SK-N-SH (cell line): ENCODE data around the gene NANOS3. TPM values are rescaled to one million over a fixed set of nuclear protein-coding genes. Genes with fewer than 3 reads are reported as not detected.
A peak's percentile ranks its signal among the peaks of the same experiment; 100 is the strongest.

ENCODE experiments used
- CTCF ChIA-PET: fragments of 300-600, 350-600 bp; formaldehyde crosslinking; extraction: SDS; loops from one replicate; lab custom pipeline; 2021; lab: Yijun Ruan, JAX
- POLR2A ChIA-PET: fragments of 350-600 bp; sonication (Branson Sonifier 250); formaldehyde crosslinking; extraction: SDS; loops from one replicate; lab custom pipeline; 2020; ENCODE audit warnings: antibody characterized with exemption, inconsistent platforms; lab: Yijun Ruan, JAX
- DNase-seq: peaks from one replicate; pipeline ENCODE4 v3.0.0; 2012
- H2AFZ ChIP-seq: fragments of 200-600 bp; sonication (generic); 2 replicates; pipeline ENCODE4 v1.8.1; 2016; ENCODE audit warnings: antibody characterized with exemption, mild to moderate bottlenecking, low read depth
- H3F3A ChIP-seq: fragments of 200-600 bp; sonication (generic); replicated peaks from 2 replicates; pipeline ENCODE3; 2016; ENCODE audit warnings: antibody characterized with exemption, mild to moderate bottlenecking; ENCODE audit not compliant: insufficient read depth
- H3K27ac ChIP-seq, 2 experiments: fragments of 200-500 bp in 1 of 2; fragments of 200-600 bp in 1 of 2; sonication (Bioruptor generic) in 1 of 2; sonication (generic), shearing (Covaris generic) in 1 of 2; 2 replicates each; pipeline versions ENCODE4 v1.5.1 to v1.6.1; 2014 to 2016; ENCODE audit warnings: low read depth in 2 of 2, inconsistent platforms in 1 of 2, low read length in 1 of 2, mild to moderate bottlenecking in 1 of 2, mixed read lengths in 1 of 2
- H3K27me3 ChIP-seq: fragments of 200-600 bp; sonication (generic), shearing (Covaris generic); 2 replicates; pipeline ENCODE4 v1.6.1; 2016; ENCODE audit warnings: mixed run types; ENCODE audit not compliant: insufficient read depth
- H3K36me3 ChIP-seq, 2 experiments: fragments of 200-500 bp in 1 of 2; fragments of 200-600 bp in 1 of 2; sonication (Bioruptor generic) in 1 of 2; sonication (generic) in 1 of 2; replicated peaks in 1 of 2; 2 replicates each; pipeline versions ENCODE3 to v1.5.1; 2014 to 2016; ENCODE audit warnings: low read length in 1 of 2, mild to moderate bottlenecking in 1 of 2; ENCODE audit not compliant: insufficient read depth in 2 of 2, control insufficient read depth in 1 of 2
- H3K4me1 ChIP-seq, 2 experiments: fragments of 200-500 bp in 1 of 2; fragments of 200-600 bp in 1 of 2; sonication (Bioruptor generic) in 1 of 2; sonication (generic), shearing (Covaris generic) in 1 of 2; 2 replicates each; pipeline versions ENCODE4 v1.5.1 to v1.6.1; 2014 to 2016; ENCODE audit warnings: low read depth in 1 of 2, low read length in 1 of 2, mixed run types in 1 of 2; ENCODE audit not compliant: insufficient read depth in 2 of 2, control insufficient read depth in 1 of 2
- H3K4me2 ChIP-seq: fragments of 200-600 bp; sonication (generic), shearing (Covaris generic); 2 replicates; pipeline ENCODE4 v1.6.1; 2017; ENCODE audit warnings: mixed run types
- H3K4me3 ChIP-seq, 2 experiments: fragments of 200-500 bp in 1 of 2; fragments of 200-600 bp in 1 of 2; sonication (Bioruptor generic) in 1 of 2; sonication (generic), shearing (Covaris generic) in 1 of 2; 2 replicates each; pipeline versions ENCODE4 v1.5.1 to v1.8.1; 2014 to 2016; ENCODE audit warnings: low read depth in 2 of 2, inconsistent platforms in 1 of 2, low read length in 1 of 2, mild to moderate bottlenecking in 1 of 2, mixed read lengths in 1 of 2, moderate library complexity in 1 of 2
- H3K79me2 ChIP-seq: fragments of 200-600 bp; sonication (generic); 2 replicates; pipeline ENCODE4 v1.8.1; 2017; ENCODE audit warnings: mild to moderate bottlenecking; ENCODE audit not compliant: insufficient read depth
- H3K9ac ChIP-seq: fragments of 200-600 bp; sonication (generic); 2 replicates; pipeline ENCODE4 v1.6.1; 2017; ENCODE audit warnings: mixed run types
- H3K9me2 ChIP-seq: fragments of 200-600 bp; sonication (generic); 2 replicates; pipeline ENCODE4 v1.6.1; 2017; ENCODE audit warnings: mixed run types
- H3K9me3 ChIP-seq: fragments of 200-600 bp; sonication (generic); 2 replicates; pipeline ENCODE4 v1.6.1; 2017; ENCODE audit warnings: mixed run types, mild to moderate bottlenecking, moderate library complexity
- H4K20me1 ChIP-seq: fragments of 200-600 bp; sonication (generic); 2 replicates; pipeline ENCODE4 v1.6.1; 2017; ENCODE audit warnings: mild to moderate bottlenecking, mixed run types; ENCODE audit not compliant: insufficient read depth
- IRF3 ChIP-seq: fragments of 150-350 bp; IDR thresholded peaks from 2 replicates; pipeline ENCODE4 v1.6.1; 2016; ENCODE audit warnings: mild to moderate bottlenecking, low read depth, low read length
- MAX ChIP-seq: IDR thresholded peaks from 2 replicates; pipeline ENCODE4 v1.4.0; 2012; ENCODE audit warnings: low read depth
- MXI1 ChIP-seq: IDR thresholded peaks from 2 replicates; pipeline ENCODE4 v1.6.1; 2012; ENCODE audit warnings: mild to moderate bottlenecking, low read depth, low read length, improper control_type of control experiment
- POLR2AphosphoS5 ChIP-seq: IDR thresholded peaks from 2 replicates; pipeline ENCODE4 v1.6.1; 2012; ENCODE audit warnings: low read depth, low read length
- RFX5 ChIP-seq: IDR thresholded peaks from 2 replicates; pipeline ENCODE4 v1.6.1; 2012; ENCODE audit warnings: mild to moderate bottlenecking, improper control_type of control experiment, low read length
- RXRA ChIP-seq: IDR thresholded peaks from 2 replicates; pipeline ENCODE4 v1.4.0; 2012; ENCODE audit warnings: low read depth, mild to moderate bottlenecking, borderline replicate concordance
- SMC3 ChIP-seq: IDR thresholded peaks from 2 replicates; pipeline ENCODE4 v1.6.1; 2012; ENCODE audit warnings: low read depth, low read length, improper control_type of control experiment
- YY1 ChIP-seq: IDR thresholded peaks from 2 replicates; pipeline ENCODE4 v1.4.0; 2012; ENCODE audit warnings: low read depth, mild to moderate bottlenecking
- WGBS: methylation state at CpG from one replicate; pipeline ENCODE4 v1.1.6; 2017; ENCODE audit warnings: low lambda C conversion rate; 5-methylcytosine and 5-hydroxymethylcytosine counted together
- polyA plus RNA-seq, 3 experiments: library from polyadenylated mRNA; depleted of rRNA; stranded (reverse); fragments of >200 nt; gene quantifications; 2 replicates each; pipeline ENCODE4 v1.2.3, GENCODE V29; 2012
- TF ChIP-seq, protein P1 (sequence below): IDR thresholded peaks from 2 replicates; pipeline ENCODE4; 2012
- TF ChIP-seq, protein P2 (sequence below): IDR thresholded peaks from 2 replicates; pipeline ENCODE4 v1.4.0; 2012; ENCODE audit warnings: low read depth, borderline replicate concordance

NANOS3 gene
- polyA plus RNA-seq, 1 of the 3 experiments (the other 2 are of a cell fraction), result 0.53 TPM

DNA sequence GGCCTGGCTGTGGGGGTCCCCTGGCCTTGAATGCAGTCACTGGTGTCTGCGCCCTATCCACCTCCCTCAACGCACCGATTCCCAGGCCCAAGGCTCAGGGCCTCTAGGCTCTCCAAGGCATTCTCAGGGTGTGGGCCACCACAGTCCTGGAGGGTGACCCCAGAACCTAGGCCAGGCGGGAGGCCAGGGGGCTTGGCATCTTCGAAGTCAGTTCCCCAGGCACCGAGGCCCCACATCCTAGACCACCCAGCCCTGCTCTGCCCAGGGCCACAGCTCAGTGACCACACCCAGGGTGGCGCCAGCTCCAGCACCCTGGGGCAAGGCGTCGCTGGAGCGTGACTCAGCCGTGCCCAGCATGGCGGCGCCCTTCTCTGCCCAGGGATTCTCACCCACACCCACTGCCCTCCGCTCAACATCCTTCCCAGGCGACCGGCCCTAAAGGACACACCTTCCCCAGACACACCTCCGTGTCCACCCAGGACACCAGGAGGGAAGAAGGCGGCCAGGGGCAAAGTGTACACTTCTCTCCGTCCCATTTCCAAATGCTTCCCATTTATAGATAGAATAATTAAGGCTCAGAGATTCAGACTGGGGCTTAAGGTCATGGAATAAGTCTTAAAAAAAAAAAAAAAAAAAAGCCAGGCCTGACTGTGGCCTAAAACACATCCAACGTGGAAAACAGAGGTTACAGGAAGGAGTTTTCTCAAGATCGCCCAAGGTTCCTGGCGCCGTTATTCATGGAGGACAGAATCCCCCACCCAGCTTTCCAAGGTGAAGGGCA, 36.4 kb upstream of the NANOS3 start (continued):
- TF ChIP-seq SMC3, result no peak
- TF ChIP-seq YY1, result peak; percentile 81
- TF ChIP-seq MXI1, result no peak

DNA sequence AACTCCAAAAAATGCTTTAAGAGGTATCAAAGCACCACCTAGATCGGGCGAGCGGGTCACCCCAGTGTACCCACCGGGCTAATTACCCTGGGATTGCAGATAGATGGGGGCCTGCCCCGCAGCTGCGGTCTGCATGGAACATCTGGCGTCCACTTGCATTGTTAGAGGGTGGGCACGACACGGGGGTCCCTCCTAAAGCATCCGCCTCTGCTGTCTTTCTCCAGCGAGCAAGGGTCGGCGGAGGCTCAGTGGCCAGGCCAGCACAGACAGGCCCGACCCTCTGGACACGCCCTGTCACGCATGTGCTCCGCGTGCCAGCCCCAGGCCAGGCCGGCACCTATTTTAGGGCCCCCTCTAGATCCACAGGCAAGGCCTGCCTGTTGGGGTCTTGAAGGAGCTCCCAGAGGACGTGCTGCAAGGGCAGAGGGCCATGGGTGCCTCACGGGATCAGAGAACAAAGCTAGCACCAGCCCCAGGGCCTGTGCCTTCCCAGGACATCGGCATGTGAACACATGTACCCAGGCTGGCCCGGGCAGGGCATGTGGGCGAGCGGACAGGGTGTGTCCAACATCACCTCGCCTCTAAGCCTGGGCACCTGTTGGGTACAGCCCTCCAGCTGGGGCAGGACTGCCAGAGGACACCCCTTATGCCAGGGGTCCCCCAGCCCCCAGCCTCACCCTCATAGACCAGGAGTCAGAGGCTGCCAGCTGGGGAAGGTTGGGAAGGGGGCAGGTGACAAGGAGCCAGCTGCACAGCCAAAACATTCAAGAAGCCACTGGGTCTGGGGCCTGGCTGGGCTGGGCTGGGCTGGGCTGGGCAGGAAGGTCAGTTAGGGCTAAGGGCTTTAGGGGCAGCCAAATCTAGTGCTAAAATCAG, 35.6 kb upstream of the NANOS3 start:
- CTCF ChIA-PET, result interaction anchor here (0.6 to 1.8 kb wide), 8 partner anchors 12 to 47 kb away, joined by 3 to 15 read pairs (median 4); no protein-coding TSS in a partner anchor
- Histone ChIP-seq H3K27ac (peak overlapping the region; percentile 97 to 99), H3K4me3 (peak overlapping the region; percentile 77 to 82), H3K9me2 (no peaks in the 10 kb centered on the region), H3K9me3 (no peaks in the 10 kb centered on the region), H3K36me3 (peaks cover 11 to 41% of the 10 kb centered on the region in 2 experiments), H3F3A (peaks cover 80% of the 10 kb centered on the region), H2AFZ (no peak overlapping the region), H3K9ac (peak overlapping the region; percentile 99), H3K4me2 (peak overlapping the region; percentile 93), H3K4me1 (peaks cover 45 to 60% of the 10 kb centered on the region in 2 experiments), H3K79me2 (peaks cover 80% of the 10 kb centered on the region), H4K20me1 (peaks cover 61% of the 10 kb centered on the region)
- DNase-seq, result peak; percentile 50
- 3% methylated on average over 6 of the region's 26 CpGs for WGBS
- POLR2A ChIA-PET, result interaction anchor here (0.7 to 2.5 kb wide), 4 partner anchors 21 to 71 kb away, joined by 3 to 9 read pairs (median 4); partner anchors contain the start of gene ZSWIM4
- peak; percentile 77 for TF ChIP-seq MXI1
- peak; percentile 50; the same call in 1 of the 2 replicates for TF ChIP-seq MAX
- TF ChIP-seq IRF3, result no peak
- TF ChIP-seq, protein P1, sequence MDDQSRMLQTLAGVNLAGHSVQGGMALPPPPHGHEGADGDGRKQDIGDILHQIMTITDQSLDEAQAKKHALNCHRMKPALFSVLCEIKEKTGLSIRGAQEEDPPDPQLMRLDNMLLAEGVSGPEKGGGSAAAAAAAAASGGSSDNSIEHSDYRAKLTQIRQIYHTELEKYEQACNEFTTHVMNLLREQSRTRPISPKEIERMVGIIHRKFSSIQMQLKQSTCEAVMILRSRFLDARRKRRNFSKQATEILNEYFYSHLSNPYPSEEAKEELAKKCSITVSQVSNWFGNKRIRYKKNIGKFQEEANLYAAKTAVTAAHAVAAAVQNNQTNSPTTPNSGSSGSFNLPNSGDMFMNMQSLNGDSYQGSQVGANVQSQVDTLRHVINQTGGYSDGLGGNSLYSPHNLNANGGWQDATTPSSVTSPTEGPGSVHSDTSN, result no peak
- TF ChIP-seq SMC3, result no peak
- no peak for TF ChIP-seq RFX5
- TF ChIP-seq, protein P2, sequence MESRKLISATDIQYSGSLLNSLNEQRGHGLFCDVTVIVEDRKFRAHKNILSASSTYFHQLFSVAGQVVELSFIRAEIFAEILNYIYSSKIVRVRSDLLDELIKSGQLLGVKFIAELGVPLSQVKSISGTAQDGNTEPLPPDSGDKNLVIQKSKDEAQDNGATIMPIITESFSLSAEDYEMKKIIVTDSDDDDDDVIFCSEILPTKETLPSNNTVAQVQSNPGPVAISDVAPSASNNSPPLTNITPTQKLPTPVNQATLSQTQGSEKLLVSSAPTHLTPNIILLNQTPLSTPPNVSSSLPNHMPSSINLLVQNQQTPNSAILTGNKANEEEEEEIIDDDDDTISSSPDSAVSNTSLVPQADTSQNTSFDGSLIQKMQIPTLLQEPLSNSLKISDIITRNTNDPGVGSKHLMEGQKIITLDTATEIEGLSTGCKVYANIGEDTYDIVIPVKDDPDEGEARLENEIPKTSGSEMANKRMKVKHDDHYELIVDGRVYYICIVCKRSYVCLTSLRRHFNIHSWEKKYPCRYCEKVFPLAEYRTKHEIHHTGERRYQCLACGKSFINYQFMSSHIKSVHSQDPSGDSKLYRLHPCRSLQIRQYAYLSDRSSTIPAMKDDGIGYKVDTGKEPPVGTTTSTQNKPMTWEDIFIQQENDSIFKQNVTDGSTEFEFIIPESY, result no peak
- no peak for TF ChIP-seq RXRA
- TF ChIP-seq POLR2AphosphoS5, result peak; percentile 12; the same call in 1 of the 2 replicates
- TF ChIP-seq, all 33 proteins: peak for 3
- H3K27me3 ChIP-seq, result no peaks in the 10 kb centered on the region
